ENCODE results near the gene ARL8A.

DNA sequence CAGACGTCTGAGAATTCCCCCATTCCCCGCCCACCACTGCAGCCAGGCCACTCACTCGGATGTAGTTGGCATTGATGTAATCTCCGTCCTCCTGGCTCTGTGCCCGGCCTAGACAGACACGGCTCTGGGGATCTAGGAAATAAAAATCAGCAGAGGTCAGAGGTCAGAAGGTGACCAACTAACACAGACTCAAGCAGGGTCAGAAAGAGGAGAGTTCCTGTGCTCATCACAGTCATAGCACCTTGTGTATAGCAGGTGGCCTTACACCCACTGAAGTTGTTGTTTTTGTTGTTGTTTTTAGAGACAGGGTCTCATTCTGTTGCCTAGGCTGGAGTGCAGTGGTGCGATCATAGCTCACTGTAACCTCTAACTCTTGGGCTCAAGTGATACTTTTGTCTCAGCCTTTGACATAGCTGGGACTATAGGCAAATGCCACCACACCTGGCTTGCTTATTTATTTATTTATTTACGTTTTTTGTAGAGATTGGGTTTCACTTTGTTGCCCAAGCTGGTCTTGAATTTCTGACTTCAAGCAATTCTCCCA lies 11.0 kb upstream of the ARL8A start:
- no peak for TF ChIP-seq EZH2 (IDR thresholded peaks at IDR 0.05; ENCODE audit: low read length, missing control alignments)
- TF ChIP-seq, protein P1, sequence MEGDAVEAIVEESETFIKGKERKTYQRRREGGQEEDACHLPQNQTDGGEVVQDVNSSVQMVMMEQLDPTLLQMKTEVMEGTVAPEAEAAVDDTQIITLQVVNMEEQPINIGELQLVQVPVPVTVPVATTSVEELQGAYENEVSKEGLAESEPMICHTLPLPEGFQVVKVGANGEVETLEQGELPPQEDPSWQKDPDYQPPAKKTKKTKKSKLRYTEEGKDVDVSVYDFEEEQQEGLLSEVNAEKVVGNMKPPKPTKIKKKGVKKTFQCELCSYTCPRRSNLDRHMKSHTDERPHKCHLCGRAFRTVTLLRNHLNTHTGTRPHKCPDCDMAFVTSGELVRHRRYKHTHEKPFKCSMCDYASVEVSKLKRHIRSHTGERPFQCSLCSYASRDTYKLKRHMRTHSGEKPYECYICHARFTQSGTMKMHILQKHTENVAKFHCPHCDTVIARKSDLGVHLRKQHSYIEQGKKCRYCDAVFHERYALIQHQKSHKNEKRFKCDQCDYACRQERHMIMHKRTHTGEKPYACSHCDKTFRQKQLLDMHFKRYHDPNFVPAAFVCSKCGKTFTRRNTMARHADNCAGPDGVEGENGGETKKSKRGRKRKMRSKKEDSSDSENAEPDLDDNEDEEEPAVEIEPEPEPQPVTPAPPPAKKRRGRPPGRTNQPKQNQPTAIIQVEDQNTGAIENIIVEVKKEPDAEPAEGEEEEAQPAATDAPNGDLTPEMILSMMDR (conservative IDR thresholded peaks at IDR 0.05 in 1 of 2, IDR thresholded peaks at IDR 0.05 in 1 of 2; ENCODE audit: low read depth in 1 of 2, low read length in 2 of 2) = no peak

Data from fibroblast of lung (primary cell).